Spleen (tissue), 11 donors: Measurements from ENCODE around the gene TRIM47. TPM values are rescaled to one million over a fixed set of nuclear protein-coding genes. Genes with fewer than 3 reads are reported as not detected.

Experiments used
- DNase-seq: peaks from one replicate; pipeline ENCODE4 v3.0.0-alpha.2; 2020
- H3K27ac ChIP-seq, 8 donors: fragments of 200-600 bp; sonication (generic) in 7 of 8; 1 replicate in 4 of 8; 2 replicates in 4 of 8; pipeline versions ENCODE4 v1.5.0 to v1.8.0; 2016 to 2021; ENCODE audit warnings: inconsistent platforms in 4 of 8, mild to moderate bottlenecking in 4 of 8, moderate library complexity in 1 of 8
- H3K27me3 ChIP-seq, 7 donors: fragments of 200-600 bp; sonication (generic) in 6 of 7; replicated peaks in 1 of 7; 1 replicate in 4 of 7; 2 replicates in 3 of 7; pipeline versions ENCODE4 v1.5.0 to v1.8.0; 2016 to 2021; ENCODE audit warnings: inconsistent platforms in 3 of 7, mild to moderate bottlenecking in 1 of 7
- H3K36me3 ChIP-seq, 6 donors: fragments of 200-600 bp; sonication (generic) in 5 of 6; 1 replicate in 4 of 6; 2 replicates in 2 of 6; pipeline versions ENCODE4 v1.5.0 to v1.8.0; 2016 to 2021; ENCODE audit warnings: inconsistent platforms in 2 of 6
- H3K4me1 ChIP-seq, 6 donors: fragments of 200-600 bp; sonication (generic) in 5 of 6; 1 replicate in 3 of 6; 2 replicates in 3 of 6; pipeline versions ENCODE4 v1.5.0 to v1.8.0; 2016 to 2021; ENCODE audit warnings: inconsistent platforms in 3 of 6
- H3K4me3 ChIP-seq, 8 donors: fragments of 200-600 bp; sonication (generic) in 7 of 8; 1 replicate in 4 of 8; 2 replicates in 4 of 8; pipeline versions ENCODE4 v1.5.0 to v1.8.0; 2016 to 2021; ENCODE audit warnings: inconsistent platforms in 4 of 8, mild to moderate bottlenecking in 4 of 8, moderate library complexity in 2 of 8
- H3K9me3 ChIP-seq, 8 donors: fragments of 200-600 bp; sonication (generic) in 7 of 8; 1 replicate in 4 of 8; 2 replicates in 4 of 8; pipeline versions ENCODE4 v1.5.0 to v1.8.0; 2016 to 2021; ENCODE audit warnings: inconsistent platforms in 4 of 8
- CTCF ChIP-seq, 11 experiments: fragments of 200-600 bp in 7 of 11; fragments of 450-650 bp in 4 of 11; sonication (generic) in 4 of 11; IDR thresholded peaks in 8 of 11; conservative IDR thresholded peaks in 3 of 11; 1 replicate in 7 of 11; 2 replicates in 4 of 11; pipeline versions ENCODE4 v1.4.0 to v1.8.0; 2016 to 2021; ENCODE audit warnings: antibody characterized with exemption in 11 of 11, inconsistent platforms in 4 of 11, mild to moderate bottlenecking in 1 of 11
- POLR2A ChIP-seq, 3 donors: fragments of 450-650 bp; IDR thresholded peaks; one replicate each; pipeline ENCODE4 v1.5.1; 2017; ENCODE audit warnings: antibody characterized with exemption in 3 of 3, mild to moderate bottlenecking in 1 of 3
- POLR2AphosphoS5 ChIP-seq, 3 donors: sonication (generic); formaldehyde crosslinking; IDR thresholded peaks; one replicate each; pipeline ENCODE4 v1.5.1; 2017; ENCODE audit warnings: antibody characterized with exemption in 3 of 3
- WGBS, 5 donors: extraction: QIAGEN DNeasy Blood & Tissue Kit in 3 of 5; methylation state at CpG; one replicate each; pipeline versions ENCODE4 v1.1.5 to v1.1.7; 2013 to 2018; 5-methylcytosine and 5-hydroxymethylcytosine counted together
- intact Hi-C: fragments of 100-400 bp; cut with DNase I; formaldehyde crosslinking; loops from one replicate; pipeline ENCODE4 v1.15.0; 2023; ENCODE audit warnings: low total_unique reads
- polyA plus RNA-seq, 3 donors: library from polyadenylated mRNA; stranded (reverse); fragments of 200-250 nt; gene quantifications; one replicate each; pipeline ENCODE4 v1.2.1, GENCODE V29; 2013
- total RNA-seq, 7 donors: library from RNA; depleted of rRNA in 3 of 7; stranded (reverse); fragments of >200 nt in 3 of 7; fragmentation: NEBNext Ultra II Directional in 4 of 7; extraction: Animal tissue kit (Norgen Biotek cat#: 25700) in 4 of 7; gene quantifications; one replicate each; pipeline versions ENCODE4 v1.1.0 to v1.2.1, GENCODE V29; 2016 to 2021
- donor health status: healthy with polysubstance abuse.
- donor health status: DM: no; HTN: no; CAD: no; lungs with moderate emphysema.
- donor health status: DM: no; HTN: no; CAD: no.
- donor health status: Bipolar disorder and iron deficiency.
- donor health status: healthy.
- donor health status: DM: no; HTN: no; CAD: no.
- donor health status: DM: yes; HTN: yes; CAD: no.

Gene TRIM47
- total and polyA plus RNA-seq, 10 donors: 28.1 to 73.8 (median 38.3) TPM

- H3K27me3 ChIP-seq: no peaks in the 10 kb centered on the region
- DNase-seq: peak; percentile 71
- intact Hi-C loops: no loop called here
- peaks cover 0 to 61% (median 48%) of the 10 kb centered on the region in 6 donors for H3K36me3 ChIP-seq
- no peaks in the 10 kb centered on the region for H3K9me3 ChIP-seq
- H3K4me1 ChIP-seq: peaks cover 19 to 63% (median 39%) of the 10 kb centered on the region in 6 donors
- TF ChIP-seq CTCF (IDR thresholded peaks at IDR 0.05 in 8 of 11, conservative IDR thresholded peaks at IDR 0.05 in 3 of 11) (no peak), POLR2AphosphoS5 (IDR thresholded peaks at IDR 0.05) (peak in 1 of 3 donors; percentile 5)
- no peak overlapping the region for H3K4me3 ChIP-seq
- no peak overlapping the region for H3K27ac ChIP-seq
- 90 to 96% (median 93%) methylated on average over 13 of the region's 13 CpGs for WGBS, 5 donors
Observed at GRCh38 chr17:75899353-75899752, 21.0 kb upstream of the TRIM47 start.

- H3K27ac ChIP-seq: no peak overlapping the region
- H3K4me1 ChIP-seq: peaks cover 15 to 63% (median 39%) of the 10 kb centered on the region in 6 donors
- no peak overlapping the region for H3K4me3 ChIP-seq
- no peak for DNase-seq
- 92 to 98% (median 96%) methylated on average over 6 to 16 of the region's 16 CpGs for WGBS, 5 donors
- H3K27me3 ChIP-seq: no peaks in the 10 kb centered on the region
- H3K36me3 ChIP-seq: peaks cover 0 to 61% (median 48%) of the 10 kb centered on the region in 6 donors
- intact Hi-C loops: no loop called here
- TF ChIP-seq POLR2AphosphoS5 (IDR thresholded peaks at IDR 0.05) (no peak), POLR2A (IDR thresholded peaks at IDR 0.05) (no peak), CTCF (IDR thresholded peaks at IDR 0.05 in 8 of 11, conservative IDR thresholded peaks at IDR 0.05 in 3 of 11) (no peak)
- H3K9me3 ChIP-seq: no peaks in the 10 kb centered on the region
Observed at GRCh38 chr17:75898791-75899190, 20.4 kb upstream of the TRIM47 start.

GRCh38 chr17:75898065-75898464 lies 19.7 kb upstream of the TRIM47 start:
- no peak for TF ChIP-seq CTCF (IDR thresholded peaks at IDR 0.05 in 8 of 11, conservative IDR thresholded peaks at IDR 0.05 in 3 of 11)
- peak in 1 of 3 donors; percentile 7 for TF ChIP-seq POLR2AphosphoS5 (IDR thresholded peaks at IDR 0.05)
- TF ChIP-seq POLR2A (IDR thresholded peaks at IDR 0.05): no peak
- H3K9me3 ChIP-seq: no peaks in the 10 kb centered on the region
- WGBS, 5 donors: 87 to 93% (median 91%) methylated on average over 8 of the region's 8 CpGs

GRCh38 chr17:75897160-75898019 lies 19.0 kb upstream of the TRIM47 start:
- intact Hi-C loops: no loop called here
- peaks cover 14 to 63% (median 35%) of the 10 kb centered on the region in 6 donors for H3K4me1 ChIP-seq
- H3K36me3 ChIP-seq: peaks cover 0 to 56% (median 47%) of the 10 kb centered on the region in 6 donors
- no peaks in the 10 kb centered on the region for H3K27me3 ChIP-seq
- peak overlapping the region; percentile 66 to 99 (median 89) for H3K4me3 ChIP-seq
- H3K27ac ChIP-seq: peak overlapping the region; percentile 86 to 96 (median 92)
- H3K9me3 ChIP-seq: no peaks in the 10 kb centered on the region
- WGBS, 5 donors: 54 to 67% (median 64%) methylated on average over 23 to 37 of the region's 37 CpGs
- peak; percentile 76 for DNase-seq
- TF ChIP-seq POLR2A (IDR thresholded peaks at IDR 0.05) (no peak), CTCF (IDR thresholded peaks at IDR 0.05 in 8 of 11, conservative IDR thresholded peaks at IDR 0.05 in 3 of 11) (no peak), POLR2AphosphoS5 (IDR thresholded peaks at IDR 0.05) (no peak)

More at GRCh38 chr17:75898065-75898464, 19.7 kb upstream of the TRIM47 start:
- Histone ChIP-seq H3K4me1 (peaks cover 14 to 63% (median 37%) of the 10 kb centered on the region in 6 donors), H3K27ac (no peak overlapping the region), H3K27me3 (no peaks in the 10 kb centered on the region), H3K4me3 (no peak overlapping the region), H3K36me3 (peaks cover 0 to 56% (median 48%) of the 10 kb centered on the region in 6 donors)
- intact Hi-C loops: no loop called here
- no peak for DNase-seq
